HepG2 (cell line): ENCODE results near the gene TTC16. TPM values are rescaled to one million over a fixed set of nuclear protein-coding genes. Genes with fewer than 3 reads are reported as not detected.
A peak's percentile ranks its signal among the peaks of the same experiment; 100 is the strongest.

ENCODE experiments used
- ATAC-seq: fragments of 200-7000 bp; cut with Tn5 transposase; 3 replicates; pipeline ENCODE4 v1.9.1; 2020; ENCODE audit warnings: mild to moderate bottlenecking, moderate library complexity
- BruUV-seq: library from RNA; stranded (reverse); fragments of 400-500 nt; replicated peaks from 2 replicates; lab custom pipeline; 2021; lab: Mats Ljungman, UMichigan
- CTCF ChIA-PET: fragments of 300-600 bp; formaldehyde crosslinking; extraction: SDS; loops from one replicate; lab custom pipeline; 2021; ENCODE audit warnings: low total read pairs, inconsistent platforms, low intra/inter-chr PET ratio; lab: Yijun Ruan, JAX
- POLR2A ChIA-PET: fragments of 350-600 bp; sonication (Branson Sonifier 250); formaldehyde crosslinking; loops from one replicate; lab custom pipeline; 2020; ENCODE audit warnings: antibody characterized with exemption, inconsistent platforms; lab: Yijun Ruan, JAX
- DNase-seq: peaks from one replicate; pipeline ENCODE4 v3.0.0-alpha.2; 2015; ENCODE audit warnings: low spot score
- FAIRE-seq: peaks from 3 replicates; lab custom pipeline; 2011; peaks lifted over from hg19 to GRCh38; lab: Jason Lieb, UNC
- H2AFZ ChIP-seq: one replicate; pipeline ENCODE4 v1.6.1; 2011; ENCODE audit warnings: low read length, inconsistent platforms
- H3K27ac ChIP-seq: fragments of 300-600 bp; 3 replicates; pipeline ENCODE4 v1.8.0; 2011; ENCODE audit warnings: mixed run types, mild to moderate bottlenecking, mixed read lengths, low read length, inconsistent platforms; ENCODE audit not compliant: insufficient read depth; ENCODE audit errors: extremely low read length
- H3K27me3 ChIP-seq, 2 experiments: fragments of 200-600 bp in 1 of 2; 2 replicates in 1 of 2; 3 replicates in 1 of 2; pipeline versions ENCODE4 v1.6.0 to v1.8.0; 2011; ENCODE audit warnings: low read length in 2 of 2, mild to moderate bottlenecking in 2 of 2, moderate library complexity in 2 of 2, inconsistent platforms in 1 of 2; ENCODE audit not compliant: insufficient read depth in 2 of 2, control insufficient read depth in 1 of 2
- H3K36me3 ChIP-seq, 2 experiments: fragments of 200-600 bp in 1 of 2; replicated peaks in 1 of 2; 2 replicates in 1 of 2; 3 replicates in 1 of 2; pipeline versions ENCODE4 v1.5.1 to v1.8.0; 2011; ENCODE audit warnings: low read length in 2 of 2, inconsistent platforms in 1 of 2; ENCODE audit not compliant: insufficient read depth in 2 of 2, control insufficient read depth in 1 of 2
- H3K4me1 ChIP-seq: 2 replicates; pipeline ENCODE4 v1.5.1; 2012; ENCODE audit warnings: low read length, inconsistent platforms; ENCODE audit not compliant: insufficient read depth
- H3K4me2 ChIP-seq: 2 replicates; pipeline ENCODE4 v1.6.0; 2011; ENCODE audit warnings: low read depth, low read length, inconsistent platforms
- H3K4me3 ChIP-seq, 3 experiments: fragments of 200-600 bp in 1 of 3; sonication (generic), shearing (Covaris generic) in 1 of 3; replicated peaks in 1 of 3; 2 replicates each; pipeline ENCODE4 v1.5.1; 2011 to 2016; ENCODE audit warnings: low read length in 3 of 3, inconsistent platforms in 2 of 3, low read depth in 2 of 3, mild to moderate bottlenecking in 2 of 3, control low read depth in 1 of 3, mixed read lengths in 1 of 3; ENCODE audit not compliant: insufficient read depth in 1 of 3
- H3K79me2 ChIP-seq: one replicate; pipeline ENCODE4 v1.6.1; 2011; ENCODE audit warnings: low read length, inconsistent platforms; ENCODE audit not compliant: insufficient read depth
- H3K9ac ChIP-seq: 2 replicates; pipeline ENCODE4 v1.6.0; 2011; ENCODE audit warnings: mild to moderate bottlenecking, low read depth, low read length, inconsistent platforms; ENCODE audit not compliant: insufficient read depth
- H3K9me3 ChIP-seq: 2 replicates; pipeline ENCODE4 v1.5.1; 2012; ENCODE audit warnings: mild to moderate bottlenecking, low read length
- H4K20me1 ChIP-seq: 2 replicates; pipeline ENCODE4 v1.6.0; 2011; ENCODE audit warnings: inconsistent platforms, mild to moderate bottlenecking, low read length, moderate library complexity; ENCODE audit not compliant: insufficient read depth
- ATF7-NPFF ChIP-seq: sonication (generic); formaldehyde crosslinking; IDR thresholded peaks from 2 replicates; pipeline ENCODE4 v1.8.1; 2023; ENCODE audit warnings: mild to moderate bottlenecking, low read depth, missing genetic modification reagents, moderate library complexity
- NR2F2 ChIP-seq: IDR thresholded peaks from 2 replicates; pipeline ENCODE4 v1.6.1; 2012; ENCODE audit warnings: low read depth, inconsistent platforms, borderline replicate concordance
- NR2F6 ChIP-seq, 2 experiments: IDR thresholded peaks; 2 replicates each; pipeline ENCODE4 v1.6.1; 2016; ENCODE audit warnings: antibody characterized with exemption in 1 of 2, mild to moderate bottlenecking in 1 of 2
- ZMYM3 ChIP-seq: sonication (generic); formaldehyde crosslinking; IDR thresholded peaks from 2 replicates; pipeline ENCODE4 v1.5.1; 2020; ENCODE audit warnings: mild to moderate bottlenecking, missing genetic modification reagents
- ZNF629 ChIP-seq: sonication (generic); formaldehyde crosslinking; conservative IDR thresholded peaks from 2 replicates; pipeline ENCODE4 v1.5.0; 2020; ENCODE audit warnings: missing genetic modification reagents
- WGBS: methylation state at CpG from one replicate; pipeline ENCODE4 v1.1.6; 2017; ENCODE audit warnings: low lambda C conversion rate; 5-methylcytosine and 5-hydroxymethylcytosine counted together
- in situ Hi-C: cut with HindIII; loops from 2 replicates; pipeline ENCODE4 v1.10.0; 2017; ENCODE audit warnings: low pct_unique_long_range_greater_than_20kb; ENCODE audit not compliant: extremely low pct_ligation_motif_present
- intact Hi-C: fragments of 100-400 bp; cut with micrococcal nuclease; formaldehyde crosslinking; loops from one replicate; pipeline ENCODE4 v1.10.0; 2022; ENCODE audit not compliant: unreplicated experiment
- polyA plus RNA-seq, 8 experiments: library from polyadenylated mRNA; depleted of rRNA in 3 of 8; stranded (reverse) in 7 of 8; unstranded in 1 of 8; fragments of >200 nt; fragmentation: Illumina TruSeq in 4 of 8; extraction: Trizol in 4 of 8; gene quantifications; 2 replicates each; pipeline versions ENCODE4 v1.2.1 to v1.2.3, GENCODE V29; 2011 to 2016; ENCODE audit warnings: low read depth in 4 of 8, missing spikeins in 1 of 8, mixed read lengths in 1 of 8; ENCODE audit not compliant: insufficient read depth in 1 of 8
- total RNA-seq, 5 experiments: library from RNA; depleted of rRNA; stranded (reverse); fragments of >200 nt; fragmentation: Illumina TruSeq; extraction: Trizol; gene quantifications; 2 replicates each; pipeline ENCODE4 v1.2.3, GENCODE V29; 2016; ENCODE audit warnings: low read depth in 1 of 5
- TF ChIP-seq, protein P1 (sequence below): sonication (generic); formaldehyde crosslinking; IDR thresholded peaks from 2 replicates; pipeline ENCODE4 v1.5.0; 2020; ENCODE audit warnings: mild to moderate bottlenecking, missing genetic modification reagents

The TTC16 gene
- total and polyA plus RNA-seq, 2 of the 13 experiments (the other 11 are each of a cell fraction or from before 2014, with no cell fraction given), result not detected

DNA sequence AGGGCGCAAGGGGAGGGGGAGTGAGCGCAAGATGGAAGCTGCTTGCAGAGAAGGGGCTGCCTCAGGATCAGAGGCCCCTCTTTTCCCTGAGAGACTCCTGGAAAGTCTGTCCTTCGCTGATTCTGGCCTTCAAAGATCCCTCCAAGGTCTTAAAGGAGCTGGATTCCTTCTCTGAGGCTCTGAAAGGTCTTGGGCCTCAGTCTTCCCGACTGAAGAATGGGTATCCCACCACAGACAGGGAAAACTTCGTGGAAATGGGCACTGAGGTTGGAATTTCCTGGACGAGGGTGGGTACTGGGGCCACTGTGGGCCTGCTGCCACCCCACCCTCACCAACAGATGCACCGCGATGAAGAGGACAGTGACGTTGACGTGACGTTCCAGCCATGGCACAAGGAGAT lies 3.5 kb upstream of the TTC16 start:
- H3K27me3 ChIP-seq, result peaks cover 0 to 3% of the 10 kb centered on the region in 2 experiments; a peak in 2 of 5 replicates
- in situ Hi-C loops, result no loop called here
- 80% methylated on average over 3 of the region's 11 CpGs for WGBS
- TF ChIP-seq, protein P1, sequence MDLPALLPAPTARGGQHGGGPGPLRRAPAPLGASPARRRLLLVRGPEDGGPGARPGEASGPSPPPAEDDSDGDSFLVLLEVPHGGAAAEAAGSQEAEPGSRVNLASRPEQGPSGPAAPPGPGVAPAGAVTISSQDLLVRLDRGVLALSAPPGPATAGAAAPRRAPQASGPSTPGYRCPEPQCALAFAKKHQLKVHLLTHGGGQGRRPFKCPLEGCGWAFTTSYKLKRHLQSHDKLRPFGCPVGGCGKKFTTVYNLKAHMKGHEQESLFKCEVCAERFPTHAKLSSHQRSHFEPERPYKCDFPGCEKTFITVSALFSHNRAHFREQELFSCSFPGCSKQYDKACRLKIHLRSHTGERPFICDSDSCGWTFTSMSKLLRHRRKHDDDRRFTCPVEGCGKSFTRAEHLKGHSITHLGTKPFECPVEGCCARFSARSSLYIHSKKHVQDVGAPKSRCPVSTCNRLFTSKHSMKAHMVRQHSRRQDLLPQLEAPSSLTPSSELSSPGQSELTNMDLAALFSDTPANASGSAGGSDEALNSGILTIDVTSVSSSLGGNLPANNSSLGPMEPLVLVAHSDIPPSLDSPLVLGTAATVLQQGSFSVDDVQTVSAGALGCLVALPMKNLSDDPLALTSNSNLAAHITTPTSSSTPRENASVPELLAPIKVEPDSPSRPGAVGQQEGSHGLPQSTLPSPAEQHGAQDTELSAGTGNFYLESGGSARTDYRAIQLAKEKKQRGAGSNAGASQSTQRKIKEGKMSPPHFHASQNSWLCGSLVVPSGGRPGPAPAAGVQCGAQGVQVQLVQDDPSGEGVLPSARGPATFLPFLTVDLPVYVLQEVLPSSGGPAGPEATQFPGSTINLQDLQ (CRISPR knock-in tag), result 0 out of 2 replicates have a peak, but pooled peaks have one; percentile 25
- TF ChIP-seq NR2F6 (IDR thresholded peaks at IDR 0.05) (no peak), NR2F6 (CRISPR knock-in tag; IDR thresholded peaks at IDR 0.05) (no peak), ZMYM3 (CRISPR knock-in tag) (0 out of 2 replicates have a peak, but pooled peaks have one; percentile 38), ZNF629 (peak; percentile 96), NR2F2 (no peak), ATF7-NPFF (CRISPR knock-in tag) (no peak)
- TF ChIP-seq, all 625 proteins: peak for 3
- Histone ChIP-seq H3K36me3 (no peaks in the 10 kb centered on the region), H3K9me3 (no peaks in the 10 kb centered on the region), H4K20me1 (no peaks in the 10 kb centered on the region; the same call in 1 of the 2 replicates), H3K4me1 (peaks cover 40% of the 10 kb centered on the region), H3K9ac (no peak overlapping the region), H3K79me2 (no peaks in the 10 kb centered on the region), H3K4me2 (no peak overlapping the region), H3K4me3 (no peak overlapping the region), H3K27ac (no peak overlapping the region), H2AFZ (no peak overlapping the region)
- BruUV-seq, result no TSS peak
- FAIRE-seq, result no peak
- ChIA-PET POLR2A (interaction anchor here (0.5 to 1.5 kb wide), 2 partner anchors 34 to 105 kb away, joined by 3 to 6 read pairs; no protein-coding TSS in a partner anchor), CTCF (no interaction called here)
- intact Hi-C loops, result no loop called here
- ATAC-seq, result no peak
- no peak for DNase-seq
